Measurements from ENCODE around the gene SV2B. TPM values are rescaled to one million over a fixed set of nuclear protein-coding genes. Genes with fewer than 3 reads are reported as not detected.

SV2B gene
- polyA plus RNA-seq, 2 of the 4 experiments (the other 2 are of a cell fraction) = 0.05 TPM; not detected in 1

GRCh38 chr15:91072161-91072560 lies 27.9 kb upstream of the SV2B start:
- Histone ChIP-seq H3K4me2 (no peak overlapping the region), H3K4me3 (no peak overlapping the region), H3K9me3 (no peaks in the 10 kb centered on the region; the same call in 2 of the 3 replicates), H3K4me1 (no peaks in the 10 kb centered on the region), H3K27ac (no peak overlapping the region)
- TF ChIP-seq NFE2L2 (conservative IDR thresholded peaks at IDR 0.05; ENCODE audit: low read length) = no peak
- no peak for TF ChIP-seq E2F6 (IDR thresholded peaks at IDR 0.05; ENCODE audit: borderline replicate concordance, low read depth)
- TF ChIP-seq CEBPB (IDR thresholded peaks at IDR 0.05) = peak; percentile 67 to 75; a peak in 3 of 4 replicates
- FAIRE-seq (peak; percentile 18), ATAC-seq (no peak), DNase-seq (ENCODE audit: low read depth in 1 of 2, low spot score in 1 of 2) (no peak)
- ChIA-PET CTCF (interaction anchor here (1.0 to 8.7 kb wide), 2 partner anchors 9 to 16 kb away, joined by 3 to 49 read pairs; no protein-coding TSS in a partner anchor), POLR2A (no interaction called here)
- WGBS (ENCODE audit: missing lambda C conversion rate) = 41% methylated on average over 4 of the region's 4 CpGs

- TF ChIP-seq MAZ (IDR thresholded peaks at IDR 0.05; ENCODE audit: borderline replicate concordance, low read depth, low read length) (no peak), ZSCAN20 (CRISPR knock-in tag; IDR thresholded peaks at IDR 0.05) (no peak), MAX (IDR thresholded peaks at IDR 0.05) (no peak), NR3C1 (IDR thresholded peaks at IDR 0.05) (no peak), NPAS2 (CRISPR knock-in tag; IDR thresholded peaks at IDR 0.05; ENCODE audit: borderline replicate concordance) (no peak), CHD4 (IDR thresholded peaks at IDR 0.05; ENCODE audit: borderline replicate concordance) (no peak), RAD21 (conservative IDR thresholded peaks at IDR 0.05 in 1 of 2, IDR thresholded peaks at IDR 0.05 in 1 of 2) (no peak), SMC3 (IDR thresholded peaks at IDR 0.05) (no peak), EHF (CRISPR knock-in tag; IDR thresholded peaks at IDR 0.05) (no peak), JUNB (IDR thresholded peaks at IDR 0.05) (no peak), REST (IDR thresholded peaks at IDR 0.05) (no peak), CEBPB (IDR thresholded peaks at IDR 0.05) (no peak)
- TF ChIP-seq, protein P1, sequence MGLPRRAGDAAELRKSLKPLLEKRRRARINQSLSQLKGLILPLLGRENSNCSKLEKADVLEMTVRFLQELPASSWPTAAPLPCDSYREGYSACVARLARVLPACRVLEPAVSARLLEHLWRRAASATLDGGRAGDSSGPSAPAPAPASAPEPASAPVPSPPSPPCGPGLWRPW (IDR thresholded peaks at IDR 0.05) = no peak
- TF ChIP-seq, protein P2, sequence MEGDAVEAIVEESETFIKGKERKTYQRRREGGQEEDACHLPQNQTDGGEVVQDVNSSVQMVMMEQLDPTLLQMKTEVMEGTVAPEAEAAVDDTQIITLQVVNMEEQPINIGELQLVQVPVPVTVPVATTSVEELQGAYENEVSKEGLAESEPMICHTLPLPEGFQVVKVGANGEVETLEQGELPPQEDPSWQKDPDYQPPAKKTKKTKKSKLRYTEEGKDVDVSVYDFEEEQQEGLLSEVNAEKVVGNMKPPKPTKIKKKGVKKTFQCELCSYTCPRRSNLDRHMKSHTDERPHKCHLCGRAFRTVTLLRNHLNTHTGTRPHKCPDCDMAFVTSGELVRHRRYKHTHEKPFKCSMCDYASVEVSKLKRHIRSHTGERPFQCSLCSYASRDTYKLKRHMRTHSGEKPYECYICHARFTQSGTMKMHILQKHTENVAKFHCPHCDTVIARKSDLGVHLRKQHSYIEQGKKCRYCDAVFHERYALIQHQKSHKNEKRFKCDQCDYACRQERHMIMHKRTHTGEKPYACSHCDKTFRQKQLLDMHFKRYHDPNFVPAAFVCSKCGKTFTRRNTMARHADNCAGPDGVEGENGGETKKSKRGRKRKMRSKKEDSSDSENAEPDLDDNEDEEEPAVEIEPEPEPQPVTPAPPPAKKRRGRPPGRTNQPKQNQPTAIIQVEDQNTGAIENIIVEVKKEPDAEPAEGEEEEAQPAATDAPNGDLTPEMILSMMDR (IDR thresholded peaks at IDR 0.05) = no peak
- no peak for ATAC-seq
- Histone ChIP-seq H3K4me1 (no peaks in the 10 kb centered on the region), H3K9me3 (peaks cover under 1% of the 10 kb centered on the region; the same call in 2 of the 3 replicates), H3K27ac (no peak overlapping the region), H3K4me3 (no peak overlapping the region), H3K4me2 (no peak overlapping the region)
- POLR2A ChIA-PET = no interaction called here
- WGBS (ENCODE audit: missing lambda C conversion rate) = 13% methylated on average over 2 of the region's 2 CpGs
- FAIRE-seq = no peak
- DNase-seq (ENCODE audit: low read depth in 1 of 2, low spot score in 1 of 2) = no peak
- CTCF ChIA-PET = interaction anchor here (1.0 to 8.7 kb wide), 3 partner anchors 14 to 23 kb away, joined by 3 to 49 read pairs (median 4); no protein-coding TSS in a partner anchor
These were observed 27.0 kb upstream of the SV2B start for GRCh38 chr15:91073077-91073476.

DNA sequence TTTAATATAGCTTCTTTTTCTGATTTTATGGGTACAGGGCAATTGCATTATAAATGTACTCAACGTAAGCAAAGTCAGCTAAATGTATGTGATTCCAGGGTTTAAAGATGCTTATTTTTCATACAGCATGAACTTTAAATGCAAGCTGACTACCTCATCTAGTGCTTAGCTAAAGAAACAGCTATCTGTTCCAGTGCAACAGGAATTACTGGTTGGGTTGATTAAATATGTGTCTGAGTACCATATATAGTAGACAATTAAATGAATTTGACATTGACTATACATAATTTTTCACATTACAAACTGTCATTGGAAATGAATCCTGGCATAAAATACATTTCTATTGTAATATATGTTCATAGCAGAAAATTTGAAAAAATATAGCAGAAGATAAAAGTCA lies 26.3 kb upstream of the SV2B start:
- POLR2A ChIA-PET = no interaction called here
- 41% methylated on average over 1 of the region's 1 CpG for WGBS (ENCODE audit: missing lambda C conversion rate)
- no peak for DNase-seq (ENCODE audit: low read depth in 1 of 2, low spot score in 1 of 2)
- CTCF ChIA-PET = interaction anchor here (1.0 to 8.7 kb wide), 2 partner anchors 18 to 24 kb away, joined by 3 to 49 read pairs; no protein-coding TSS in a partner anchor
- Histone ChIP-seq H3K27ac (no peak overlapping the region), H3K9me3 (peaks cover 7% of the 10 kb centered on the region; the same call in 2 of the 3 replicates), H3K4me1 (no peaks in the 10 kb centered on the region), H3K4me3 (no peak overlapping the region), H3K4me2 (no peak overlapping the region)
- peak; percentile 43 for FAIRE-seq
- no peak for ATAC-seq
- no peak for TF ChIP-seq RARB (CRISPR knock-in tag; IDR thresholded peaks at IDR 0.05)
- no peak for TF ChIP-seq HMGXB4 (CRISPR knock-in tag; IDR thresholded peaks at IDR 0.05; ENCODE audit: borderline replicate concordance)
- TF ChIP-seq MYC (IDR thresholded peaks at IDR 0.05; ENCODE audit: borderline replicate concordance, low read length) = no peak
- no peak for TF ChIP-seq POLR2A (IDR thresholded peaks at IDR 0.05; ENCODE audit: low read length)
- no peak for TF ChIP-seq FOSB (CRISPR knock-in tag; IDR thresholded peaks at IDR 0.05)
- TF ChIP-seq TFCP2L1 (CRISPR knock-in tag; IDR thresholded peaks at IDR 0.05) = no peak
- TF ChIP-seq FOXS1 (CRISPR knock-in tag; IDR thresholded peaks at IDR 0.05) = no peak
- TF ChIP-seq EP300 (IDR thresholded peaks at IDR 0.05) = no peak
- TF ChIP-seq, protein P1 (IDR thresholded peaks at IDR 0.05) = no peak
- no peak for TF ChIP-seq ESRRA (IDR thresholded peaks at IDR 0.05; ENCODE audit: borderline replicate concordance, low read length)
- no peak for TF ChIP-seq SMC3 (IDR thresholded peaks at IDR 0.05)
- TF ChIP-seq JUNB (IDR thresholded peaks at IDR 0.05) = no peak
- no peak for TF ChIP-seq CBX8 (IDR thresholded peaks at IDR 0.05)
- TF ChIP-seq MAZ (IDR thresholded peaks at IDR 0.05; ENCODE audit: borderline replicate concordance, low read depth, low read length) = no peak
